ENCODE results near the gene SATB2.

SATB2 gene

GRCh38 chr2:199404841-199405240 is 52.9 kb downstream of the SATB2 start:
- DNase-seq: no peak

- DNase-seq: no peak
These were observed 62.4 kb downstream of the SATB2 start for GRCh38 chr2:199395311-199395710.

GRCh38 chr2:199392363-199392762 is 65.4 kb downstream of the SATB2 start:
- no peak for DNase-seq

- DNase-seq: no peak
These were observed 68.9 kb downstream of the SATB2 start for GRCh38 chr2:199388728-199389268.

- DNase-seq: no peak
These were observed 73.7 kb downstream of the SATB2 start for GRCh38 chr2:199384043-199384442.

GRCh38 chr2:199383021-199383420 is 74.7 kb downstream of the SATB2 start:
- no peak for DNase-seq

DNA sequence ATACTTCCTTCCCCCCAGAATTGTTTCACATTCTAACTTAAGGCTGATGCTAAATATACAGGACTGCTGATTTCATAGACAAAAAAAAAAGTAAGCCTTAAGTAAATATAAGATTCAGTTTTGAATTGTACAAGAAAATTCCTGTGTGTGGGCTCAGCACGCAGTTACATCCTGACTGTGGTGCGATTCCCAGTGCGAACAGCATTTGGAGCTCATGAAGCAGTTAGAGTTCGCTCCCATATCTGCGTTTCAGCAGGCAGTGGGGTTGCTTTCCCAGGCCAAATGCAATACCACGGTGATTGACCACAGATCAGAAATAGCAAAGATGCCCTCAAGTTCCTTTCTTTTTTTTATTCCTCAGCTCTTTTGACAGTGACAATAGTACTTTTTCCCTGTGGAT is 75.6 kb downstream of the SATB2 start:
- no peak for DNase-seq

GRCh38 chr2:199381531-199381930 is 76.2 kb downstream of the SATB2 start:
- DNase-seq: no peak

DNA sequence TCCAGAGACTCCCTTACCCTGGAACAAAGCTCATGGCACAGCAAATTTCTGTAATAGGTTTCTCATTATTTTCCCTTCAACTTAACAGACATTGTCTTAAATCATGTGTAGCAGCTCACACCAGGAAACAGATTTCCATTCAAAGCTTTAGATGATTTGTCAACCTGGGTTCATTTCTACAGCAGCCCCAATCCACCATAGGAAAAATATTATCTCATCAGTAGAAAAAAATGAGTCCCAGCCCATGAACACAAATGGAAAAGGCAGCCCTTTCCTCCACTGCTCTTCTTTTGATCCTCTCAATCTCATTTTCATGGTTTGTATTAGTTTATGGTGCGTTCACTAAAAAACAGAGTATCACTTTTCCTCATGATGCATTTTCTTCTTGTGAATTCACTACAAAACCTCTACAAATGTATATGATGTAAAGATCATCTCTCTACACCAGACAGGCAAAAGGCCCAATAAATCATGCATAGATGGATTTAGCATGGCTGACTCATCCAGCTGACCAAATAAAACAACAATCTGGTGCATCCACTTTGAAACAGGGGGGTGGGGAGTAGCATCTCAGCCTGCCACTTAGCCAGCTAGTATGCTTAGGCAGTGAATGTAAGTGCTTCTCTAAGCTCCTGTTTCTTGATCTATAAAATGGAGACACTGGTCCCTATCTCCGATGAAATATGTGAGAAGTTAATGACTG is 78.6 kb downstream of the SATB2 start:
- peak; percentile 53 for DNase-seq

DNA sequence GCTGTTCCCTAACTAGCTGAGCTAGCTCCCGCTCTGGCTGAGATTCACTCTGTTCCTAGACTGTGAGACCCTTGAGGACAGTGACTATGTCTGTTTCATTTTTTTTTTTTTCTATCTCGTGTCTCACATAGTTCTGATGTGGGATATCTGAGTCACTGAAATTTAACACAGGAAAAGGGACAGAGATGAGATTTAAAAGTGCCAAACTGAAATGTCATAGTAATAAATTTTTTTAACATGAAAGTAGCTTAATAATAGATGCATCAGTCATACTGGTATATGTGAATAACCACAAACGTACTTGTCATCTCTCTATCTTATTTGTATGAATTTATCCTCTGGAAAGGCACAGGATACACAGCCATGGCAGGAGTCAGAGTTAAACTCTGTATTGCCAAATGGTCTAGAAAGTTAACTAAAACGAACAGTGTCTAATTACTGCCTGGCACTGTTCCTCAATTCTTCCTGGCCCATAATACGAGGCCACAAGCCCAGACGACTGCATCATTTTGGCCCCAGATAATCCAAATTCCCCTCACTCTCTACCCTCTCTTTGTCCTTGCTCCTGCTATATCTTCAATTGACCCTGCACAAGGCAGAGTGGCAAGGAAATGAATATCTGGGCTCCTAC is 87.5 kb downstream of the SATB2 start:
- DNase-seq: no peak

DNA sequence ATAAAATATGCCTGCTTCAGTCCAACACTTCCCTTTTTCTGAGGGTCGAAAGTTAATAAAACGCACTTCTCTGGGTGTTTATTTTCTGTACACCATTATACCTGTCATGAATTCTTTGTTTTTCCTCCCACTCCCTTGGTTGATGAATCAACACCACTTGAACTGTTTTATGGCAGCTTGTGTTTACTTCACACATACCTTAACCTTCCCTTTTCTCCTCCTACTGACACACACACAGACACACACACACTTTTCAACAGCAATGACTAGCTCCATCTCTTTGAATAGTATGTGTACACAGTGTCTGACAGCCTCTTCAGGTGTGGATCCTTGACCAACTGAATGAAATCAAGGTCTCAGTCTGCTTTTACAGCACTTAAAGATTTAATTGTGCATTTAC is 91.3 kb downstream of the SATB2 start:
- peak; percentile 94 for DNase-seq

DNA sequence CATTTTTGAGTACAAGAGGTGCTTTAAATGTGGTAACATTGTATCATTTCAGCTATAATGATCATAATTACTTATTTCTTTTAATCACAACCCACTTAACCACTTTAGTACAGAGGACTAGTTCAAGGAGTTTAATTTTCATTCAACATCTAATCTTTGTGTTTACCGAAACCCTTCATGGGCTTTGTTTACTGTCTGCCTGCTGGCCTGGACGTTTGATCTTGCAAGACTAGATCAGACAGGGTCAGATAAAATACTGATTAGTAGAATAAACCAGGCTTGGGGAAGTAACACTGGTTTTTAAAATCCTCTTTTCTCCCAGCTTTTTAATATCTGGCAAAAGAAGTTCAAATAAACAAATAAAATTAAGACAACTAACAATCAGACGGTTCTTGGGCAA is 93.6 kb downstream of the SATB2 start:
- peak; percentile 74 for DNase-seq

DNA sequence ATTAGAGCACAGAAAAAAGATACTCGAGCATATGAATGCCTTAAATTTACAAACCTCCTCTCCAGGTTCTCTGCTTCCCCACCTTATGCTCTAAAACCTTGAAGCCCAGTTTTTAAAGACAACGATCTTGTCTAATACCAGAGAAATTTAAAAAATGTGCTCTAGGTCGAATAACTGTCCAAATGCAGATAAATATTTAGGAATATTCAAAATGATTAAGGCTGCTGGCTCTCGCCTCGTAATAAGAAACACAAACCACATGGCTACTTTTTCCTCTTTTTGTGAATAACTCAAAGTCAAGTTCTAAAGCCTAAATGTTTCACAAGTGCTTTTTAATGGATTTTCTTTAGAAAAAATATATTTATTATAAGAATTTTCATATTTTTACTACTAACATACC is 101.3 kb downstream of the SATB2 start:
- DNase-seq: no peak

DNA sequence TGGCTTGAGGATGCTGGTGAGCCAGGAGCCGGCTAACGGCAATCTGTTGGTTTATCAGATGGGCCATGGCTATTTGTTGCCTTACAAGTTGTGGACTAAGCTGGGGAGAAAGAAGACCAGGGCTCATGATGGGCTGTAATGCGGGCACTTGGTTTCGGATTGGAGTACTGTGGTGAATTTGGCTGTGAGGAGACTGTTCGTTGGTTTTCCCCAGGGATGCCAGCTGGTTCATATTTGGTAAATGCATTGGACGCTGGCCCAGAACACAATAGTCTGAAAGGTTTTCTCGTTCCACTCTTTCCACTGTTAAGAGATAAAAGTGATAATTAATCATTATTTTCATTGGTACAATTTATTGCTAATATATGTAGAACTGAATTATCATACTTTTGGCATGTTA is 108.9 kb downstream of the SATB2 start:
- no peak for DNase-seq

GRCh38 chr2:199344012-199344411 is 113.7 kb downstream of the SATB2 start:
- DNase-seq: no peak

- DNase-seq: no peak
These were observed 115.4 kb downstream of the SATB2 start for GRCh38 chr2:199342334-199342733.

DNA sequence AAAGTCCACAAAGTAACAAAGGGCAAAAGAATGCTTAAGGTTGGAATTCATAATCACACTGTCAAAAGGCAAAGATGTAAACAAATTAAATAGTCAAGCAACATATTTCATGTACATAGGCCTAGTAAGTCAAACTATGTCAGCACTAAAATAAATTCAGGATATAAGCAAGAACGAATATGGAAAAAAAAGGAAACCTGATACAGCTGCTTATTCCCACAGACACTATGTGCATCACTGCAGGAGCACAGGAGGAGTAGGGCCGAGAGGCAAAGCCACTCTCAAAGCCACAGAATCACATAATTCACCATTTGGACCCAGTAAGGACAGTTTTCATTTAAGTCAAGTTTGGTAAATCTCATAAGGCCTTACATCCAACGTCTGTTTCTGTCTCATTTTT is 116.6 kb downstream of the SATB2 start:
- DNase-seq: no peak

GRCh38 chr2:199339891-199340605 is 117.7 kb downstream of the SATB2 start:
- DNase-seq: no peak

GRCh38 chr2:199336546-199336945 is 121.2 kb downstream of the SATB2 start:
- DNase-seq: no peak

DNA sequence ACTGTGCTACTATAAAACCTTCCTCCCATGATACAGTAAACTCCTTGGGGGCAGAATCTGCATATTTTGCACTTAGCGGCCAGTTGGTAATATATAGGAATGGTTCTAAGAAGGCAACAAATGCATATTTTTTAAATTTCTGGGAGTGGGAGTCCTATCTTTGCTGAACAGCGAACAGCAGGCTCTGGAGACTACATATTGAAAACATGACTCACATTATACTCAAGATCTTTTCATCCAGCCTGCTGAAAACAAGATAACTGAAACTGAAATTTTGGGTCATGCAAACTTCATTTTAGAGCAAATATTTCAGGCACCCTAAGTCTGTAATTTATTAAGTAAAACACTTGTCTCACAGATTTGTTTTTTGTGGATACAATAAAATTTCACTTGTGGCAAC is 122.2 kb downstream of the SATB2 start:
- DNase-seq: no peak

- DNase-seq: no peak
These were observed 128.3 kb downstream of the SATB2 start for GRCh38 chr2:199329466-199329865.

GRCh38 chr2:199329031-199329430 is 128.7 kb downstream of the SATB2 start:
- DNase-seq: no peak

GRCh38 chr2:199325881-199326280 is 131.9 kb downstream of the SATB2 start:
- no peak for DNase-seq

DNA sequence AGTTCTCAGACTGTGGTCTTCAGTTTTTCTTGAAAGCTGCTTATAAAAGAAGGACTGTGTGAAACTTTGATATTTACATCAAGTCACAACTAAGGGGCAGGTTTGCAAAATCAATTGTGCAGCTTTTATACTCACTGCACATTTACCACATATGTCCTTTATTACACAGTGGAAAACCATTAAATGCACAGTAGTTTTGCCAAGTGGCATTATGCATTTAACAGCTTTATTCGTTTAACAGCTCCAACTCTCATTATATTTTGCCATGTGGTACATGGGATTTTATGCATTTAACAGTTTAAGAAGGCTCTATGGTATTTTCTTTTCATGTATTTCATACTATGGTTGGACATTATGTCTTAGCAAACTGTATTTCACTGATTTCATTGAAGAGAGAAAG is 135.6 kb downstream of the SATB2 start:
- no peak for DNase-seq

All from NCI-H510A treated with DMSO at 0.1 percent for 48 hours (cell line).